Measurements from ENCODE around the gene SPOCD1.

Gene SPOCD1

DNA sequence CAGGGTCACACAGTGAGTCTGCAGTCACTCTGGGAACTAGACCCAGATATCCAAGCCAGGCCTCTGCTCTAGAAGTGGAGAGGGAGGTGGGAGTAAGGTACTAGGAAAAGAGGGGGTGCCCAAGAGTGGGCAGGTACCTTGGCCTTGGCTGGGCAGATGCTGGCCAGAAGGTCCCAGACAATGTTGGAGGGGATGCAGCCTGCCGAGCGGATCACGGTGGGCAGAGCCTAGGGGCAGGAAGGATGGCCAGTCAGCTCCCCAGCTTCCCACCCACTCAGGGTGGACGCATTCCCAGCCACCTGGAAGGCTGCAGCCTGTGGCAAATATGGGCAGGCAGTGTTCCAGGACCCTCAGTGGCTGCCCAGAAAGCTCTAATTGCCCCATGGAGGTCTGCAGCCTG is 23.3 kb downstream of the SPOCD1 start:
- TF ChIP-seq, protein P1, sequence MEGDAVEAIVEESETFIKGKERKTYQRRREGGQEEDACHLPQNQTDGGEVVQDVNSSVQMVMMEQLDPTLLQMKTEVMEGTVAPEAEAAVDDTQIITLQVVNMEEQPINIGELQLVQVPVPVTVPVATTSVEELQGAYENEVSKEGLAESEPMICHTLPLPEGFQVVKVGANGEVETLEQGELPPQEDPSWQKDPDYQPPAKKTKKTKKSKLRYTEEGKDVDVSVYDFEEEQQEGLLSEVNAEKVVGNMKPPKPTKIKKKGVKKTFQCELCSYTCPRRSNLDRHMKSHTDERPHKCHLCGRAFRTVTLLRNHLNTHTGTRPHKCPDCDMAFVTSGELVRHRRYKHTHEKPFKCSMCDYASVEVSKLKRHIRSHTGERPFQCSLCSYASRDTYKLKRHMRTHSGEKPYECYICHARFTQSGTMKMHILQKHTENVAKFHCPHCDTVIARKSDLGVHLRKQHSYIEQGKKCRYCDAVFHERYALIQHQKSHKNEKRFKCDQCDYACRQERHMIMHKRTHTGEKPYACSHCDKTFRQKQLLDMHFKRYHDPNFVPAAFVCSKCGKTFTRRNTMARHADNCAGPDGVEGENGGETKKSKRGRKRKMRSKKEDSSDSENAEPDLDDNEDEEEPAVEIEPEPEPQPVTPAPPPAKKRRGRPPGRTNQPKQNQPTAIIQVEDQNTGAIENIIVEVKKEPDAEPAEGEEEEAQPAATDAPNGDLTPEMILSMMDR (IDR thresholded peaks at IDR 0.05; ENCODE audit: borderline replicate concordance, insufficient read depth, low read depth, low read length): no peak
- H3K4me3 ChIP-seq (ENCODE audit: low read depth, low read length): no peak overlapping the region

DNA sequence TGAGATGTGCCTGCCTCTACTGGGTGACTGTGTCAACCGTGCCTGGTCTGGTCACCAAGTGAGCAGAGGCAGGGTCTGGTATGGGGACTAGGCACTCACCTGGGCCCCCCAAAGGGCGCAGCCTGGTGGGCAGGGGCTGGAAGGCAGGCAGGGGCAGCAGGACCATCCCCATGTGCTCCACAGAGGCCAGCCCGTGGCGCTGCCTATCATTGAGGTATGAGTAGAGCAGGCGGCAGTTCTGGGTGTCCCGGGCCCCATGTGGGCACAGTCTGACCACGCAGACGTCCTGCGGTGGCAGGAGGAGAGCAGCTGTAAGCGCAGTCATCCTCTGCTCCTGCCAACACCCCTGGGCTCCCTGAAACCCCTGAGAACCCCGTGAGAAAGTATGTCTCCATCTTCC is 23.7 kb downstream of the SPOCD1 start:
- TF ChIP-seq, protein P1 (IDR thresholded peaks at IDR 0.05; ENCODE audit: borderline replicate concordance, insufficient read depth, low read depth, low read length): no peak
- no peak overlapping the region for H3K4me3 ChIP-seq (ENCODE audit: low read depth, low read length)

DNA sequence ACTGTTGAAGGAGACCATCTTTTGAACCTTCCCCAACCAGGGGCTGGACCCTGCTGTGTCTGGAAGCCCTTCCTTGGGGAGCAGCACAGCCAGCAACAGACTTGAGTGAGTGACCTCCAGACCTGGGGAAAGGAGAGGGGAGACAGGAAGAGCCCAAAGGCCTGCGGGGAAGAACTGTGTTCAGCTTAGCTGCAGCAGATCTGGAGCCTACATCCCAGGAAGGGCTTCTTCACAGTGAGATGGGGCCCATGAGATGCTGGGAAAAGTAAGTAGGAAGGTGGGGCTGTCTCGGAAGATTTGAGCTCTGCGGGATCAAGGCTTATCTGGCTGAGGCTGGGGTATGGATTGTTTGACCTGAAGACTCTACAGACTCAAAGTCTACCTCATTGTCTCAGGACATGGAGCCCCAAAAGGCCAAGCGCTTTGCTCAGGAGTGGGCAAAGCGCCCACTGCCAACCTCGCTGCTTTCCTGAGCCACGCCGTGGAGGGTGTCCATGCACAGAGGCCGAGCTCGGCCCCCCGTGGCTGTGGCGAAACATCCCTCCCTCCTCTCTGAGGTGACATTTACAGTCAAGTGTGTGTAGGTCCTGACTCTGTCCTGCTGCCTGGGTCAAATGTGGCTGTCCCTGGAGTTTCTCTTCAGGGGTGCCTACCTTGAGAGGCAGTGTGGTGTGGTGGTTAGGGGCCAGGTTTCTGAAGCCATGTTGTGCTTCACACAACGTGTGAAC is 24.5 kb downstream of the SPOCD1 start:
- H3K4me3 ChIP-seq (ENCODE audit: low read depth, low read length): no peak overlapping the region
- TF ChIP-seq, protein P1 (IDR thresholded peaks at IDR 0.05; ENCODE audit: borderline replicate concordance, insufficient read depth, low read depth, low read length): no peak

DNA sequence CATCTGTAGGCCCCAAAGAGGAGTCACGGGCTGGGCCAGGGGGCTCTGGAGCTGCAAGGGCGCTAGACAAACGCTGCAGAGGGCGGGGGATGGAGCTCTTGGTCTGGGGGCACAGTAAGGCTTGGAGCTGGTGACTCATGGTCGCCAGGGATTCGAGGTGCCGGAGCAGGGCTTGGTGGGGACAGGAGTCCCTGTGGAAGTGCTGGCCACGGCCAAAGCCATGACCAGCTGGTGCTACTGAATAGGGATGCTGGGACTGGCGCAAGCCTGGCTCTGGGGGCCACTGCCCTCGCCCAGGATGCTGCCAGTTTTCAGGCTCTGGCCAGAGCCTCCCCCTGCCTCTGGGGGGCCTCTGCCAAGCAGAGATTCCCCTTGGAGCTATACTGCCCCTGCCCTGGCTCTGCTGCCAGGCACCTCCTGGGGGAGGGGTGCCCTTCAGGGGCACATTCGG is 25.2 kb downstream of the SPOCD1 start:
- TF ChIP-seq, protein P1 (IDR thresholded peaks at IDR 0.05; ENCODE audit: borderline replicate concordance, insufficient read depth, low read depth, low read length): no peak

DNA sequence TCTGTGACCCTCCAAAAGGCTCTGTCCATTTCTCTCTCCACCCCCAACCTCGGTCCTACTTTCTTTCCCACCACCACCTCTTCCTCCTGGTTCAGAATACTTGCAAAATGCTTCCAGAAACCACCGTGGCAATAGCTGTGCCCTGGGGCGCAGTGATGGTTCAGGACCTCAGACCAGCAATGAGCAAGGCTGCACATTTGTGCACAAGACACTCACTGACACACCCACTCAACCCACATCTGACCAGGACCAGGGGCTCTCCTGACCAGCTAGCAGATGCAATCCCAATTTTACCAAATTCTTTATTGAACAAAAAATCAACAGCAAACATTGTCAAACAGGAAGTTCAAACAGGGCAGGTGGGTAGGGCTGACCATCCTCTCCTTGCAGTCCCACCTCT is 25.7 kb downstream of the SPOCD1 start:
- TF ChIP-seq, protein P1 (IDR thresholded peaks at IDR 0.05; ENCODE audit: borderline replicate concordance, insufficient read depth, low read depth, low read length): no peak
- H3K4me3 ChIP-seq (ENCODE audit: low read depth, low read length): no peak overlapping the region

More for the DNA sequence above, 25.2 kb downstream of the SPOCD1 start:
- no peak overlapping the region for H3K4me3 ChIP-seq (ENCODE audit: low read depth, low read length)

DNA sequence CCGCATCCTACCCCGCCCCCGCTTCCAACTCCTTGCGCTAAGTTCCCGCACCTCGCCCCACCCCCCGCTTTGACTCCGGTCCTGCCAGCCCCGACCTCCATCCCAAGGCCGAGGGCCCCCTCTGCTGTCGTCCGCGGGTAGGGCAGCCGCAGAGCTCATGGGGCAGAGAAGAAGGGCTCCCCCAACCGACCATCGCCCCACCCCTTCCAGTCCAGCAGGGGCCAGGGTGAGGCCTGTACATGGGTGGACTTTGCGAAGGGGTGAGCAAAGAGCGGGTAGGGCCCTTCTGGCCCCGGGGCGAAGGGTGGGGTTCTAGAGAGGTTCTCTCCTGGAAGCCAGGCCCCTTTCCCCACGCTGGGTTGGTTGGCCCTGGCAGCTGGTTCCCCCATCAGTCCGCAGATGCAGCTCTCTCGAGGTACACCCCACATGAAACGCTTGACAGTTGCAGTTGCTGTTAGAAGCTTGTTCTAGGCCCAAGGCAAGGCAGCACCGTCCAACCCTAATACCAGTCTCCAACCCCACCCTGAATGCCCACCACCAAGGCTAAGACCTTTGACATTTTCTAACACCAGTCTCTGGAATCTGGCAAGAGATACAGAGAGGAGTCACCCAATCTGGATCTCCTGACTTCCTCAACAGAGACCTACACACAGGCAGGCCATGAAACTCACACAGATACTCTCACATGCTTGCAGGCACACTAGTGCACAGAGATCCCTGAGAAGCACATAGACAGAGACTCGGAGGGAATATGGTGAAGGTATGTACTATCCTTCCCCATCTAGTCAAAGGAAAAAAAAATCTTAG is 26.4 kb downstream of the SPOCD1 start:
- TF ChIP-seq, protein P1 (IDR thresholded peaks at IDR 0.05; ENCODE audit: borderline replicate concordance, insufficient read depth, low read depth, low read length): peak; percentile 96
- H3K4me3 ChIP-seq (ENCODE audit: low read depth, low read length): peak overlapping the region; percentile 42
